CD4-positive, CD25-positive, alpha-beta regulatory T cell (primary cell): ENCODE data around the gene KIF26A. TPM values are rescaled to one million over a fixed set of nuclear protein-coding genes. Genes with fewer than 3 reads are reported as not detected.

Experiments
- ATAC-seq, 2 donors: fragments of 150-1000 bp; cut with Tn5 transposase; one replicate each; pipeline ENCODE4 v1.10.0; 2021; ENCODE audit warnings: low read depth in 2 of 2, moderate number of reproducible peaks in 2 of 2, moderate library complexity in 1 of 2
- DNase-seq, 3 donors: peaks; one replicate each; pipeline versions ENCODE4 v3.0.0 to v3.0.0-alpha.2; 2012 to 2022; ENCODE audit warnings: mixed read lengths in 1 of 3
- H3K27ac ChIP-seq: one replicate; pipeline ENCODE4 v1.7.0; 2013; ENCODE audit warnings: mild to moderate bottlenecking, low read length; ENCODE audit not compliant: insufficient read depth, poor library complexity, severe bottlenecking
- H3K27me3 ChIP-seq: one replicate; pipeline ENCODE4 v1.7.0; 2013; ENCODE audit warnings: low read length; ENCODE audit not compliant: control insufficient read depth, insufficient read depth
- H3K36me3 ChIP-seq: one replicate; pipeline ENCODE4 v1.7.0; 2013; ENCODE audit warnings: mild to moderate bottlenecking, low read length, moderate library complexity; ENCODE audit not compliant: control insufficient read depth, insufficient read depth
- H3K4me1 ChIP-seq: 2 replicates; pipeline ENCODE4 v1.7.0; 2013; ENCODE audit warnings: mild to moderate bottlenecking, low read length; ENCODE audit not compliant: insufficient read depth, control insufficient read depth, poor library complexity, severe bottlenecking
- H3K4me3 ChIP-seq: one replicate; pipeline ENCODE4 v1.7.0; 2013; ENCODE audit warnings: low read depth, mild to moderate bottlenecking, low read length, moderate library complexity
- H3K9me3 ChIP-seq, 2 experiments: 1 replicate in 1 of 2; 2 replicates in 1 of 2; pipeline ENCODE4 v1.7.0; 2013; ENCODE audit warnings: low read length in 2 of 2, mild to moderate bottlenecking in 1 of 2, moderate library complexity in 1 of 2; ENCODE audit not compliant: control insufficient read depth in 2 of 2
- H3K27ac Mint-ChIP-seq, 3 donors: one replicate each; pipeline ENCODE4 v1.8.0; 2020 to 2022; ENCODE audit warnings: mild to moderate bottlenecking in 3 of 3, mixed read lengths in 3 of 3, moderate library complexity in 2 of 3
- H3K27me3 Mint-ChIP-seq: one replicate; pipeline ENCODE4 v1.8.0; 2022; ENCODE audit warnings: mild to moderate bottlenecking, mixed read lengths
- H3K36me3 Mint-ChIP-seq: one replicate; pipeline ENCODE4 v1.8.0; 2020; ENCODE audit warnings: mixed read lengths
- H3K4me1 Mint-ChIP-seq, 4 donors: one replicate each; pipeline ENCODE4 v1.8.0; 2020 to 2022; ENCODE audit warnings: mixed read lengths in 4 of 4, mild to moderate bottlenecking in 1 of 4
- H3K4me3 Mint-ChIP-seq, 4 donors: one replicate each; pipeline ENCODE4 v1.8.0; 2020 to 2022; ENCODE audit warnings: mild to moderate bottlenecking in 4 of 4, mixed read lengths in 4 of 4, moderate library complexity in 3 of 4
- H3K9me3 Mint-ChIP-seq, 7 donors: one replicate each; pipeline ENCODE4 v1.8.0; 2020 to 2022; ENCODE audit warnings: mixed read lengths in 7 of 7, mild to moderate bottlenecking in 3 of 7, moderate library complexity in 2 of 7
- polyA plus RNA-seq, 4 donors: library from polyadenylated mRNA; unstranded; fragments of 300-500 nt; fragmentation: Illumina TruSeq; gene quantifications; one replicate each; pipeline ENCODE4 v1.2.3, GENCODE V29; 2021
- total RNA-seq: library from RNA; stranded (reverse); gene quantifications from one replicate; pipeline ENCODE4 v1.2.3, GENCODE V29; 2022

The KIF26A gene
- total and polyA plus RNA-seq, 5 donors from 2014 or later = 0.07 TPM; not detected in 4

- H3K4me1 ChIP-seq = no peaks in the 10 kb centered on the region
- Mint-ChIP-seq H3K27me3 (no peaks in the 10 kb centered on the region), H3K4me1 (no peaks in the 10 kb centered on the region), H3K4me3 (no peak overlapping the region), H3K27ac (no peak overlapping the region), H3K9me3 (peaks cover 0 to 1% (median 0%) of the 10 kb centered on the region in 7 donors), H3K36me3 (no peaks in the 10 kb centered on the region)
- H3K36me3 ChIP-seq = no peaks in the 10 kb centered on the region
- H3K27ac ChIP-seq = no peak overlapping the region
- H3K9me3 ChIP-seq = no peaks in the 10 kb centered on the region
- ATAC-seq (no peak), DNase-seq (no peak)
- no peaks in the 10 kb centered on the region for H3K27me3 ChIP-seq
- H3K4me3 ChIP-seq = no peak overlapping the region
Measured at GRCh38 chr14:104159990-104160389, 21.6 kb downstream of the KIF26A start.

- DNase-seq (no peak), ATAC-seq (no peak)
- Histone ChIP-seq H3K4me3 (no peak overlapping the region), H3K36me3 (no peaks in the 10 kb centered on the region), H3K27ac (no peak overlapping the region), H3K27me3 (no peaks in the 10 kb centered on the region), H3K4me1 (no peaks in the 10 kb centered on the region), H3K9me3 (no peaks in the 10 kb centered on the region)
- Mint-ChIP-seq H3K4me1 (no peaks in the 10 kb centered on the region), H3K27ac (peak overlapping the region in 1 of 3 donors; percentile 43), H3K9me3 (no peaks in the 10 kb centered on the region), H3K4me3 (no peak overlapping the region), H3K36me3 (no peaks in the 10 kb centered on the region), H3K27me3 (no peaks in the 10 kb centered on the region)
Measured at GRCh38 chr14:104161602-104162367, 23.4 kb downstream of the KIF26A start.

- Histone ChIP-seq H3K36me3 (no peaks in the 10 kb centered on the region), H3K27me3 (no peaks in the 10 kb centered on the region), H3K4me1 (no peaks in the 10 kb centered on the region), H3K4me3 (no peak overlapping the region), H3K27ac (no peak overlapping the region), H3K9me3 (no peaks in the 10 kb centered on the region)
- H3K9me3 Mint-ChIP-seq = no peaks in the 10 kb centered on the region
- no peaks in the 10 kb centered on the region for H3K4me1 Mint-ChIP-seq
- no peak overlapping the region for H3K27ac Mint-ChIP-seq
- no peaks in the 10 kb centered on the region for H3K27me3 Mint-ChIP-seq
- no peak for ATAC-seq
- no peak for DNase-seq
- H3K4me3 Mint-ChIP-seq = no peak overlapping the region
- no peaks in the 10 kb centered on the region for H3K36me3 Mint-ChIP-seq
Measured at GRCh38 chr14:104162495-104162894, 24.1 kb downstream of the KIF26A start.

GRCh38 chr14:104163541-104163940 lies 25.2 kb downstream of the KIF26A start:
- H3K27ac ChIP-seq = no peak overlapping the region
- no peak for DNase-seq
- Mint-ChIP-seq H3K4me1 (no peaks in the 10 kb centered on the region), H3K27me3 (no peaks in the 10 kb centered on the region), H3K4me3 (no peak overlapping the region), H3K27ac (no peak overlapping the region), H3K36me3 (no peaks in the 10 kb centered on the region), H3K9me3 (no peaks in the 10 kb centered on the region)
- H3K27me3 ChIP-seq = no peaks in the 10 kb centered on the region
- H3K4me1 ChIP-seq = no peaks in the 10 kb centered on the region
- H3K4me3 ChIP-seq = no peak overlapping the region
- no peaks in the 10 kb centered on the region for H3K36me3 ChIP-seq
- no peak for ATAC-seq
- H3K9me3 ChIP-seq = no peaks in the 10 kb centered on the region

DNA sequence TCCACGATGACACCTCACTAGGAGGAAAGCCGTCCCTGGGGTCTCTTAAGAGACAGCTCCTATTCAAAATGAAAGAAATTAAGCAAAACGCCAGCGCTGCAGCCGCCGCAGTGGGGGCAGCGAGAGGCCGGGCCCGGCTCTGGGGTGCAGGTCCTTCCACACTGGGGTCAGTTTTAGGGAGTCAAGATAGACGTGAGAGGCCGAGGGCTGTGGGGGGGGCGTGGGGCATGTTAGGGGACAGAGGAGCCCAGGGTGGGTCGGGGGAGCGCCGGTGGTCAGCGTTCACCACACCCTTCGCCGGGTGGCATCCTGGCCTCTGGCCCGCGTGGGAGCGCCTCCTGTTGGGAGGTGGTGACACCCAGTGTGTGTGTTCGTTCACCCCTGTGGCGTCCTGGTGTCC lies 25.7 kb downstream of the KIF26A start:
- DNase-seq = no peak
- Histone ChIP-seq H3K4me3 (no peak overlapping the region), H3K27ac (no peak overlapping the region), H3K4me1 (no peaks in the 10 kb centered on the region), H3K27me3 (no peaks in the 10 kb centered on the region), H3K9me3 (no peaks in the 10 kb centered on the region), H3K36me3 (no peaks in the 10 kb centered on the region)
- Mint-ChIP-seq H3K4me1 (no peaks in the 10 kb centered on the region), H3K27me3 (no peaks in the 10 kb centered on the region), H3K27ac (no peak overlapping the region), H3K36me3 (no peaks in the 10 kb centered on the region), H3K4me3 (no peak overlapping the region), H3K9me3 (no peaks in the 10 kb centered on the region)
- no peak for ATAC-seq

GRCh38 chr14:104164512-104164911 lies 26.1 kb downstream of the KIF26A start:
- Mint-ChIP-seq H3K27me3 (no peaks in the 10 kb centered on the region), H3K4me3 (no peak overlapping the region), H3K4me1 (no peaks in the 10 kb centered on the region), H3K27ac (no peak overlapping the region), H3K36me3 (no peaks in the 10 kb centered on the region), H3K9me3 (no peaks in the 10 kb centered on the region)
- Histone ChIP-seq H3K4me1 (no peaks in the 10 kb centered on the region), H3K36me3 (no peaks in the 10 kb centered on the region), H3K4me3 (no peak overlapping the region), H3K27ac (no peak overlapping the region), H3K27me3 (no peaks in the 10 kb centered on the region), H3K9me3 (no peaks in the 10 kb centered on the region)
- ATAC-seq (no peak), DNase-seq (no peak)

GRCh38 chr14:104166698-104167097 lies 28.3 kb downstream of the KIF26A start:
- no peak overlapping the region for H3K27ac ChIP-seq
- H3K4me1 ChIP-seq = no peaks in the 10 kb centered on the region
- Mint-ChIP-seq H3K9me3 (no peaks in the 10 kb centered on the region), H3K4me3 (no peak overlapping the region), H3K36me3 (no peaks in the 10 kb centered on the region), H3K4me1 (no peaks in the 10 kb centered on the region), H3K27ac (no peak overlapping the region), H3K27me3 (no peaks in the 10 kb centered on the region)
- no peaks in the 10 kb centered on the region for H3K27me3 ChIP-seq
- no peak for ATAC-seq
- H3K36me3 ChIP-seq = no peaks in the 10 kb centered on the region
- no peak for DNase-seq
- H3K4me3 ChIP-seq = no peak overlapping the region
- no peaks in the 10 kb centered on the region for H3K9me3 ChIP-seq

DNA sequence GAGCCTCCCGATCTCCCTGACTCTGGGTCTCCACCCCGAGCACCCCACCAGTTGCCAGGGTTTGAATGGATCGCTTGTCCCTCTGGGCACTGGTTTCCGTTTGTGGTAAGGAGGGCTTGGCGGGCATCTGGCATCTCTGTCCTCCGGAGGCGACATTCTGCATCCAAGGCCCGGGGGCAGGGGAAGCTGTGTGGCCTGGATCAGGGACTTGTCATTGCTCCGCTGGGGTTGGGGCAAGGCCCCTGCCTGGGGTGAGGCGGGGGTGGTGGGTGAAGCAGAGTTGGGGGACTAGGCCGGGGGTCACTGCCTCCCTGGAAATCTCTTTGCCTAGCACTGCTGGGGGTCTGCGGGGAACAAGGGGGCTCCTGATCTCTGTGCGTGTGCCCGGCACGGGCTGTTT lies 30.2 kb downstream of the KIF26A start:
- Histone ChIP-seq H3K36me3 (no peaks in the 10 kb centered on the region), H3K4me3 (no peak overlapping the region), H3K27ac (no peak overlapping the region), H3K27me3 (no peaks in the 10 kb centered on the region), H3K4me1 (no peaks in the 10 kb centered on the region), H3K9me3 (no peaks in the 10 kb centered on the region)
- H3K36me3 Mint-ChIP-seq = no peaks in the 10 kb centered on the region
- no peaks in the 10 kb centered on the region for H3K27me3 Mint-ChIP-seq
- no peaks in the 10 kb centered on the region for H3K9me3 Mint-ChIP-seq
- H3K4me1 Mint-ChIP-seq = no peaks in the 10 kb centered on the region
- no peak overlapping the region for H3K27ac Mint-ChIP-seq
- no peak for ATAC-seq
- H3K4me3 Mint-ChIP-seq = no peak overlapping the region
- DNase-seq = no peak
